ENCODE measurements around the gene NEU2. TPM values are rescaled to one million over a fixed set of nuclear protein-coding genes. Genes with fewer than 3 reads are reported as not detected.

Gene NEU2
- total and polyA plus RNA-seq, 2 of the 4 experiments (the other 2 are of a cell fraction) = not detected

DNA sequence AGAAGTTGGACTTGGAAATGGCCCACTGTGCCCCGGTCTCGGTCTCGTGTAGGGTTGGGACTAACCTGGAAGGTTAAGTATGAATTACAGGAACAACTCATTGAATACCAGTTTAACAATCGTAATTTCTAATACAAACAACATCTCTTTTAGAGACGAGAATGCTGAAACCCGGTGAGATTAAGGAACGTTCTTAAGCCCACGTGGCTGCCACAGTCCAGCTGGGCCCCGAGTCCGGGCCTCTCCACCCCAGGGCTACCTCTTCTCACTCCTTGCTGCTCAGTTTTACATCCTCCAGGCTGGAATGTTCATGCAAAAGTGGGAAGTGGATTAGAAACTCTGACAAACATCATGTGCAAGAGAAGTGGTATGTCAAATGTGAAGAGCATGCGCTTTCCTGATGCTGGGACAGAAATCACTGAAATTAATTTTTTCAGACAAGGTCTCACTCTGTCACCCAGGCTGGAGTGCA is 48.8 kb upstream of the NEU2 start:
- dilution Hi-C loops (cut with HindIII; ENCODE audit: low sequenced_read_pairs, unreplicated experiment) = no loop called here
- H3K9me3 ChIP-seq (ENCODE audit: control insufficient read depth, insufficient read depth, low read length) = no peaks in the 10 kb centered on the region
- no peaks in the 10 kb centered on the region for H4K20me1 ChIP-seq (ENCODE audit: insufficient read depth, low read length)
- no peaks in the 10 kb centered on the region for H3K79me1 ChIP-seq (ENCODE audit: low read depth in 1 of 2, low read length in 2 of 2)
- no peak overlapping the region for H3K14ac ChIP-seq (replicated peaks; ENCODE audit: low read depth, low read length)
- H2AK9ac ChIP-seq (replicated peaks; ENCODE audit: low read depth, low read length, poor library complexity) = no peak overlapping the region
- H3K4ac ChIP-seq (ENCODE audit: low read depth, low read length) = no peak overlapping the region
- no peak overlapping the region for H4K5ac ChIP-seq (ENCODE audit: low read depth, low read length)
- CTCF ChIA-PET = no interaction called here
- peaks cover 5% of the 10 kb centered on the region; the same call in 1 of the 2 replicates for H3K27me3 ChIP-seq (ENCODE audit: control insufficient read depth, insufficient read depth, low read length)
- H3K18ac ChIP-seq (ENCODE audit: low read depth, low read length) = no peak overlapping the region
- peaks cover 6% of the 10 kb centered on the region; the same call in 1 of the 2 replicates for H3K9me1 ChIP-seq (ENCODE audit: insufficient read depth, low read length)
- intact Hi-C loops (cut with micrococcal nuclease) = loop anchor here (10.0 kb wide), 1 partner anchor 271 kb away; the partner anchor contains the start of gene ATG16L1
- no peak overlapping the region for H3K9ac ChIP-seq (ENCODE audit: low read depth, low read length)
- H3K27ac ChIP-seq (ENCODE audit: insufficient read depth, low read length) = no peak overlapping the region
- in situ Hi-C loops (cut with MboI; ENCODE audit: low sequenced_read_pairs) = no loop called here
- H3K4me1 ChIP-seq (ENCODE audit: control insufficient read depth, insufficient read depth, low read length) = peaks cover 8% of the 10 kb centered on the region
- H3K23ac ChIP-seq (ENCODE audit: low read depth, low read length) = no peak overlapping the region
- H2AFZ ChIP-seq (replicated peaks; ENCODE audit: low read length, poor library complexity) = no peak overlapping the region
- no peak overlapping the region for H2AK5ac ChIP-seq (ENCODE audit: low read depth, low read length)
- POLR2A ChIA-PET (ENCODE audit: unreplicated experiment) = no interaction called here
- no peak overlapping the region for H3K4me2 ChIP-seq (ENCODE audit: low read depth, low read length)
- TF ChIP-seq RFX5 (IDR thresholded peaks at IDR 0.05; ENCODE audit: low read depth, low read length) (no peak), CHD1 (IDR thresholded peaks at IDR 0.05; ENCODE audit: low read depth, low read length) (no peak), MAZ (IDR thresholded peaks at IDR 0.05; ENCODE audit: borderline replicate concordance, low read depth, low read length) (no peak)
- no peak overlapping the region for H4K91ac ChIP-seq (ENCODE audit: insufficient read depth, low read depth, low read length)
- H3K36me3 ChIP-seq (ENCODE audit: control insufficient read depth, insufficient read depth, low read length) = no peaks in the 10 kb centered on the region
- BruUV-seq (replicated peaks) = no TSS peak
- no peak overlapping the region for H4K8ac ChIP-seq (ENCODE audit: low read depth in 2 of 2, low read length in 2 of 2)
- no peak overlapping the region for H3K4me3 ChIP-seq (ENCODE audit: insufficient read depth, low read depth, low read length)
- DNase-seq (no peak), ATAC-seq (ENCODE audit: low read depth) (no peak)
- no peak overlapping the region for H2BK20ac ChIP-seq (ENCODE audit: low read depth, low read length)
- no peak overlapping the region for H2BK5ac ChIP-seq (ENCODE audit: low read depth, low read length, poor library complexity, severe bottlenecking)
- WGBS, 2 experiments (ENCODE audit: extremely low coverage in 2 of 2, insufficient read length in 1 of 2) = no CpG with 5 or more reads among the region's 11 CpGs
- no peak overlapping the region for H2BK120ac ChIP-seq (ENCODE audit: low read depth, low read length)
- no peak overlapping the region for H2BK15ac ChIP-seq (ENCODE audit: low read depth, low read length)
- H3K56ac ChIP-seq (ENCODE audit: extremely low read depth, insufficient read depth, low read length) = no peak overlapping the region

Data from IMR-90 (cell line).